Thoracic aorta (tissue), 2 donors: ENCODE results near the gene SDK1. TPM values are rescaled to one million over a fixed set of nuclear protein-coding genes. Genes with fewer than 3 reads are reported as not detected.

ENCODE experiments used
- ATAC-seq: fragments of 150-250 bp; one replicate; pipeline ENCODE4 v1.8.0; 2017; ENCODE audit warnings: low read depth; ENCODE audit not compliant: insufficient number of reproducible peaks, low FRiP score
- DNase-seq: peaks from one replicate; pipeline ENCODE4 v3.0.0-alpha.2; 2020; ENCODE audit warnings: low spot score
- H3K27ac ChIP-seq, 2 donors: fragments of 200-600 bp; sonication (generic); 1 replicate in 1 of 2; 2 replicates in 1 of 2; pipeline ENCODE4 v1.5.1; 2016; ENCODE audit warnings: mild to moderate bottlenecking in 2 of 2, moderate library complexity in 2 of 2
- H3K27me3 ChIP-seq: fragments of 200-600 bp; sonication (generic); replicated peaks from 2 replicates; pipeline ENCODE4 v1.6.0; 2016; ENCODE audit warnings: mild to moderate bottlenecking; ENCODE audit not compliant: insufficient read depth
- H3K36me3 ChIP-seq: fragments of 200-600 bp; sonication (generic); one replicate; pipeline ENCODE4 v1.5.1; 2016
- H3K4me1 ChIP-seq, 2 donors: fragments of 200-600 bp; sonication (generic); 1 replicate in 1 of 2; 2 replicates in 1 of 2; pipeline versions ENCODE4 v1.5.1 to v1.6.0; 2016; ENCODE audit warnings: low read depth in 2 of 2, mild to moderate bottlenecking in 1 of 2; ENCODE audit not compliant: control insufficient read depth in 1 of 2
- H3K4me3 ChIP-seq: fragments of 200-600 bp; sonication (generic); 2 replicates; pipeline ENCODE4 v1.5.1; 2016; ENCODE audit warnings: mild to moderate bottlenecking
- H3K9me3 ChIP-seq: fragments of 200-600 bp; sonication (generic); 2 replicates; pipeline ENCODE4 v1.5.1; 2016
- CTCF ChIP-seq: fragments of 200-600 bp; sonication (generic); IDR thresholded peaks from one replicate; pipeline ENCODE4 v1.5.1; 2019; ENCODE audit warnings: antibody characterized with exemption
- total RNA-seq, 2 donors: library from RNA; depleted of rRNA; stranded (reverse); fragments of >200 nt; gene quantifications; one replicate each; pipeline versions ENCODE4 v1.1.0 to v1.2.3, GENCODE V29; 2016

SDK1 gene
- total RNA-seq, 2 donors from 2014 or later: 27.5 to 29.2 TPM

GRCh38 chr7:3910054-3910453 lies 609.0 kb downstream of the SDK1 start:
- no peak for TF ChIP-seq CTCF
- no peaks in the 10 kb centered on the region for H3K4me1 ChIP-seq
- DNase-seq: no peak
- no peak for ATAC-seq
- no peaks in the 10 kb centered on the region for H3K9me3 ChIP-seq
- no peaks in the 10 kb centered on the region for H3K36me3 ChIP-seq
- no peak overlapping the region for H3K27ac ChIP-seq
- H3K4me3 ChIP-seq: no peak overlapping the region
- H3K27me3 ChIP-seq: no peaks in the 10 kb centered on the region

- no peak overlapping the region for H3K27ac ChIP-seq
- no peak for DNase-seq
- H3K4me3 ChIP-seq: no peak overlapping the region
- no peaks in the 10 kb centered on the region for H3K9me3 ChIP-seq
- ATAC-seq: no peak
- H3K36me3 ChIP-seq: no peaks in the 10 kb centered on the region
- H3K4me1 ChIP-seq: no peaks in the 10 kb centered on the region
- no peaks in the 10 kb centered on the region for H3K27me3 ChIP-seq
- no peak for TF ChIP-seq CTCF
Observed at GRCh38 chr7:3911685-3912084, 610.6 kb downstream of the SDK1 start.

DNA sequence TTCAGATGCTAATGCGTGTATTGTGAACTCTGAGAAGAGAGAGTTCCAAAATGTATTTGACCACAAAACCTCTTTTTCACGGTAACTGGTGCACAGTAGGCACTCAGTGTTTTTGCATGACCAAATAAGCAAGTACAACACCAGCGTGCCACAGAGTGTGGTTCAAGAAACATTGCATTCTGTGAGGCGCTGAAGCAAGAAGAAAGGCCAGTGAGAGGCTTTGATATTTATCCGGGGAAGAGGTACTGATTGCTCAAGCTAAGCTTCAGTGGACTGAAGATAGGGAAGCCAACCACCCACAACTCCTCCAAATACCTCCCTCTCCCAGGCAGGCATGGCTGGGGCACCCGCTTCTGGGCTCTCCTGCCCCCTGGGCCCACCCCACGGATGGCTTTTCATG lies 611.2 kb downstream of the SDK1 start:
- Histone ChIP-seq H3K4me3 (no peak overlapping the region), H3K27me3 (no peaks in the 10 kb centered on the region), H3K9me3 (no peaks in the 10 kb centered on the region), H3K4me1 (no peaks in the 10 kb centered on the region), H3K36me3 (no peaks in the 10 kb centered on the region), H3K27ac (no peak overlapping the region)
- ATAC-seq: no peak
- no peak for TF ChIP-seq CTCF
- DNase-seq: no peak

DNA sequence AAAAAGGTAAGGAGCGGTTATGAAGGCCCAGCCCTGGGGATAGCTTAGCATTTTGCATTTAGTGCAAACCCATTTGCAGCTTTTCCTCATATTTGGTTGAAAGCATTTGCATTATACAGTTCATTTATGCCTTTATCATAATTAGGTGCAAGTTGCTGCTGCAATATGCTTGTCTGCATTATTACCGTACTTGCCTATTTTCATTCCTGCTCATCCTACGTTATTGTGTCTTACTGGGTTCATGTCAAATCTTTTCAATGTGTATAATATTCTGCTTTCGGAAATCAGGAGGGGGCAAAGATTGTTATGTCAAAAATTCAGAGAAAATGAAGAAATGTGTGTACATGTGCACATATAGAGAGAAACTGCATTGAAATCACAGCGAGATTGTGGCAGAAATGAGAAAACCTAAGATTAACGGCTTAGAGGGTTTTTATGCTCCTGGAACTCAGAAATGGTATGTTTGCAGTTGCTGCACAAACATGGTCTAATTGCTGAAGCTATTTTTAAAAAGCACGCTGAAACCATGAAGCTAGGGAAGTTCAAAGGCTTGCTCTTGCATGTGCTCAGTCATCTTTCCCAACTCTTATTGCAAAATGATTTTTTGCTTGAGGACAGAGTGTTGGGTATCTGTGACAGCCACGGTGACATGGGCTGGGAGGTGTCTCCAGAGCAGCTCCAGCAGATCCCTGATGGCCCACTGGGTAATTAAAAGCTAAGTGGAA lies 613.2 kb downstream of the SDK1 start:
- no peak for ATAC-seq
- no peak overlapping the region for H3K4me3 ChIP-seq

DNA sequence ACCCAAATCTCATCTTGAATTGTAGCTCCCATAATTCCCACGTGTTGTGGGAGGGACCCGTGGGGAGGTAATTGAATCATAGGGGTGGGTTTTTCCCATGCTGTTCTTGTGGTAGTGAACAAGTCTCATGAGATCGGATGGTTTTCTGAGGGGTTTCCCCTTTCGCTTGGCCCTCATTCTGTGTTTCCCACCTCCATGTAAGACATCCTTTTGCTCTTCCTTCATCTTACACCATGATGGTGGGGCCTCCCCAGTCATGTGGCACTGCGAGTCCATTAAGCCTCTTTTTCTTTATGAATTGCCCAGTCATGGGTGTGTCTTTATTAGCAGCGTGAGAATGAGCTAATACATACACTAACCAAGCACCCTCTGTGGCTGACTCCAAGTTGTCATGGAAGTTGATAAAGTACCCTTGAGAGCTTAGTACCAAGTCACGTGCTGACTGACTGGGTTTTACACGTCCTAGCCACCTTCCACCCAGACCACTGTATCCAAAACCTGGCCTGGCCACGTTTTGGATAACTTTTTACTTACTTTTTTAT lies 614.4 kb downstream of the SDK1 start:
- ATAC-seq: no peak
- Histone ChIP-seq H3K4me3 (no peak overlapping the region), H3K4me1 (no peaks in the 10 kb centered on the region), H3K36me3 (no peaks in the 10 kb centered on the region), H3K9me3 (no peaks in the 10 kb centered on the region), H3K27ac (no peak overlapping the region), H3K27me3 (no peaks in the 10 kb centered on the region)
- no peak for TF ChIP-seq CTCF
- DNase-seq: no peak

More for the DNA sequence above, 613.2 kb downstream of the SDK1 start:
- DNase-seq: no peak
- no peaks in the 10 kb centered on the region for H3K36me3 ChIP-seq
- no peaks in the 10 kb centered on the region for H3K9me3 ChIP-seq
- no peaks in the 10 kb centered on the region for H3K27me3 ChIP-seq
- no peaks in the 10 kb centered on the region for H3K4me1 ChIP-seq
- TF ChIP-seq CTCF: no peak
- H3K27ac ChIP-seq: no peak overlapping the region
